LNCaP clone FGC (cell line): ENCODE data around the gene WDR45B.

Experiments used
- DNase-seq: peaks from one replicate; pipeline ENCODE4 v3.0.0-alpha.2; 2011; ENCODE audit warnings: low read depth
- H3K4me3 ChIP-seq: 2 replicates; pipeline ENCODE4 v1.5.1; 2011; ENCODE audit warnings: mild to moderate bottlenecking, low read depth, low read length, control low read depth
- CTCF ChIP-seq: IDR thresholded peaks from 2 replicates; pipeline ENCODE4 v1.5.1; 2012; ENCODE audit warnings: mild to moderate bottlenecking; ENCODE audit not compliant: control insufficient read depth, insufficient read depth; ENCODE audit errors: extremely low read depth

WDR45B gene

DNA sequence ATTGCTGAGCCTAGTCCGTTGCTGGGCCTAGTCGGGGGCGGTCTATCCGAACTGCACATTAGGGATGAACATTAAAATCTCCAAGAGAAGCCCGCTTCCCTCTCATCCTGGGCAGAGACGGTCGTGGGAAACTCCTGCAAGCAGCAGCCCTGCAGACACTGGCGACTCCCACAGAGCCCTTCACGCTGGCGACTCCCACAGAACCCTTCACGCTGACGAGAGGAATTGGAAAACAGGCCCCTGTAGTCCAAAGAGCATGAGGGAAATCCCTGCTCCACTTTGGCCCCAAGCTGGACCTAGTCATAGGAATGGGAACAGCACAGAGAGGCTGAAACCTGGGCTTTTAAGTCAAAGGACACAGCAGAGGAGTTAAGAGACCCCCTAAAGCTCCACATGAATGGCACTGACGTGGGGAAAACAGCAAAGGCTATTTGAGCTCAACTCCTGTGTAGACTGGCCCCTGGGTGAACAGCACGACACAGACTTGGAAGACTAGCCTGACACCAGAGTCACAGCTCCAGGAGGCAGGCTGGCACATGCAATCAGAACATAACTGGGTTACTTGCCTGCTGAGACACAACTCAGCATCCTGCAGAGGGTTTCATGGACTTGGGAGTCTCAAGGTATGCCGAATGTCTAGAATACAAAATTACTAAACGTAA lies 42.2 kb downstream of the WDR45B start:
- no peak for DNase-seq
- TF ChIP-seq CTCF, result no peak
- no peak overlapping the region for H3K4me3 ChIP-seq

DNA sequence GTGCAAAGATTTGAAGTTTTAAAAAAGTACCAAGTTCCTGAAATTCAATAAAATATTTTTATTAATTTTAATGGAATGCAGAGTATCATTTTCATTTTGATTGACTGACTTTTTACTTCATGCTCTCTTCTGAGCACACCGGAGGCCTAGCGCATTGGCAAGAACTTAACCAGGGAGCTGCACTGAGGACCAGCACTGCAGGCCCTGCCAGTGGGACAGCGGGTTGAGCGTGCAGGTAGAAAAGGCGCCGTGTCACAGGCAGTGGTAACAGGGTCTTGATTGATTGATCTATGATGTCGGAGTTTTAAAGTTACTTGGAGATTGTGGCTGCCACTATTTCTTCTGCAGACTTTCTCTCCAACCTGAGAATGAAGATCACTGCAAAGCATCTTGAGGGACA lies 43.7 kb downstream of the WDR45B start:
- no peak for DNase-seq
- TF ChIP-seq CTCF, result no peak
- no peak overlapping the region for H3K4me3 ChIP-seq

- no peak for DNase-seq
- H3K4me3 ChIP-seq, result no peak overlapping the region
- TF ChIP-seq CTCF, result no peak
These were observed 44.2 kb downstream of the WDR45B start for GRCh38 chr17:82603981-82604448.

GRCh38 chr17:82602986-82603710 lies 45.1 kb downstream of the WDR45B start:
- no peak for TF ChIP-seq CTCF
- DNase-seq, result no peak
- no peak overlapping the region for H3K4me3 ChIP-seq

GRCh38 chr17:82602487-82602886 lies 45.8 kb downstream of the WDR45B start:
- no peak for TF ChIP-seq CTCF
- DNase-seq, result no peak
- H3K4me3 ChIP-seq, result no peak overlapping the region

- no peak for DNase-seq
- TF ChIP-seq CTCF, result no peak
- H3K4me3 ChIP-seq, result no peak overlapping the region
These were observed 46.7 kb downstream of the WDR45B start for GRCh38 chr17:82601447-82602000.
